Measurements from ENCODE around the gene OR1J2. TPM values are rescaled to one million over a fixed set of nuclear protein-coding genes. Genes with fewer than 3 reads are reported as not detected.

The OR1J2 gene
- not detected for polyA plus RNA-seq
- long read RNA-seq, donor 1: 0 reads
- long read RNA-seq, donor 2: 0 reads
- long read RNA-seq, donor 3: 0 reads
- long read RNA-seq, donor 4: 0 reads
- long read RNA-seq, donor 5: 0 reads
- long read RNA-seq, donor 6: 0 reads
- long read RNA-seq, donor 7: 0 reads
- long read RNA-seq, donor 8: 0 reads
- long read RNA-seq, donor 9: 0 reads
- long read RNA-seq, donor 10: 0 reads
- long read RNA-seq, donor 11: 0 reads

- Histone ChIP-seq H3K36me3 (ENCODE audit: control insufficient read depth, insufficient read depth, low read length) (no peaks in the 10 kb centered on the region), H3K4me1 (ENCODE audit: control insufficient read depth, insufficient read depth, low read length) (no peaks in the 10 kb centered on the region), H3K27me3 (ENCODE audit: control insufficient read depth, insufficient read depth, low read length) (peaks cover 2% of the 10 kb centered on the region), H3K27ac (ENCODE audit: low read length) (no peak within 1 kb of the TSS), H3K4me3 (ENCODE audit: low read length) (no peak within 1 kb of the TSS), H3K9me3 (ENCODE audit: control insufficient read depth, low read depth, low read length) (no peaks in the 10 kb centered on the region)
- 80% methylated on average over 1 of the region's 6 CpGs for WGBS (ENCODE audit: insufficient coverage, low lambda C conversion rate)
- no peak for DNase-seq
Measured at GRCh38 chr9:122510502-122510901, at the start of gene OR1J2. Gene OR1J2, plus strand, starts transcription at chr9:122510802. Its CDS starts 0 bp downstream, at chr9:122510802.

- H3K27me3 ChIP-seq (ENCODE audit: control insufficient read depth, insufficient read depth, low read length): peaks cover 10% of the 10 kb centered on the region
- no peak overlapping the region for H3K4me3 ChIP-seq (ENCODE audit: low read length)
- no CpG with 5 or more reads among the region's 10 CpGs for WGBS (ENCODE audit: insufficient coverage, low lambda C conversion rate)
- no peaks in the 10 kb centered on the region for H3K36me3 ChIP-seq (ENCODE audit: control insufficient read depth, insufficient read depth, low read length)
- H3K27ac ChIP-seq (ENCODE audit: low read length): no peak overlapping the region
- H3K4me1 ChIP-seq (ENCODE audit: control insufficient read depth, insufficient read depth, low read length): no peaks in the 10 kb centered on the region
- H3K9me3 ChIP-seq (ENCODE audit: control insufficient read depth, low read depth, low read length): no peaks in the 10 kb centered on the region
- DNase-seq: no peak
Measured at GRCh38 chr9:122463828-122464632, 46.6 kb upstream of the OR1J2 start.

- peak overlapping the region; percentile 11 for H3K4me3 ChIP-seq (ENCODE audit: low read length)
- WGBS (ENCODE audit: insufficient coverage, low lambda C conversion rate): 25% methylated on average over 4 of the region's 10 CpGs
- H3K4me1 ChIP-seq (ENCODE audit: control insufficient read depth, insufficient read depth, low read length): no peaks in the 10 kb centered on the region
- peak; percentile 42 to 71 for DNase-seq
- no peaks in the 10 kb centered on the region for H3K36me3 ChIP-seq (ENCODE audit: control insufficient read depth, insufficient read depth, low read length)
- peaks cover 8% of the 10 kb centered on the region for H3K27me3 ChIP-seq (ENCODE audit: control insufficient read depth, insufficient read depth, low read length)
- no peak overlapping the region for H3K27ac ChIP-seq (ENCODE audit: low read length)
- no peaks in the 10 kb centered on the region for H3K9me3 ChIP-seq (ENCODE audit: control insufficient read depth, low read depth, low read length)
Measured at GRCh38 chr9:122464633-122465567, 45.7 kb upstream of the OR1J2 start.

- Histone ChIP-seq H3K9me3 (ENCODE audit: control insufficient read depth, low read depth, low read length) (no peaks in the 10 kb centered on the region), H3K36me3 (ENCODE audit: control insufficient read depth, insufficient read depth, low read length) (no peaks in the 10 kb centered on the region), H3K27me3 (ENCODE audit: control insufficient read depth, insufficient read depth, low read length) (peaks cover 8% of the 10 kb centered on the region), H3K4me1 (ENCODE audit: control insufficient read depth, insufficient read depth, low read length) (no peaks in the 10 kb centered on the region), H3K4me3 (ENCODE audit: low read length) (no peak overlapping the region), H3K27ac (ENCODE audit: low read length) (no peak overlapping the region)
- WGBS (ENCODE audit: insufficient coverage, low lambda C conversion rate): no CpG with 5 or more reads among the region's 3 CpGs
- DNase-seq: no peak
Measured at GRCh38 chr9:122466456-122466855, 44.1 kb upstream of the OR1J2 start.

GRCh38 chr9:122468735-122469134 lies 41.9 kb upstream of the OR1J2 start:
- 76% methylated on average over 2 of the region's 4 CpGs for WGBS (ENCODE audit: insufficient coverage, low lambda C conversion rate)
- H3K4me3 ChIP-seq (ENCODE audit: low read length): no peak overlapping the region
- H3K27ac ChIP-seq (ENCODE audit: low read length): no peak overlapping the region
- no peaks in the 10 kb centered on the region for H3K9me3 ChIP-seq (ENCODE audit: control insufficient read depth, low read depth, low read length)
- no peaks in the 10 kb centered on the region for H3K36me3 ChIP-seq (ENCODE audit: control insufficient read depth, insufficient read depth, low read length)
- peaks cover 8% of the 10 kb centered on the region for H3K27me3 ChIP-seq (ENCODE audit: control insufficient read depth, insufficient read depth, low read length)
- DNase-seq: no peak
- H3K4me1 ChIP-seq (ENCODE audit: control insufficient read depth, insufficient read depth, low read length): no peaks in the 10 kb centered on the region

- peaks cover 3% of the 10 kb centered on the region for H3K27me3 ChIP-seq (ENCODE audit: control insufficient read depth, insufficient read depth, low read length)
- no peak overlapping the region for H3K4me3 ChIP-seq (ENCODE audit: low read length)
- no CpG with 5 or more reads among the region's 3 CpGs for WGBS (ENCODE audit: insufficient coverage, low lambda C conversion rate)
- H3K27ac ChIP-seq (ENCODE audit: low read length): no peak overlapping the region
- DNase-seq: no peak
- H3K9me3 ChIP-seq (ENCODE audit: control insufficient read depth, low read depth, low read length): no peaks in the 10 kb centered on the region
- no peaks in the 10 kb centered on the region for H3K4me1 ChIP-seq (ENCODE audit: control insufficient read depth, insufficient read depth, low read length)
- H3K36me3 ChIP-seq (ENCODE audit: control insufficient read depth, insufficient read depth, low read length): no peaks in the 10 kb centered on the region
Measured at GRCh38 chr9:122474561-122474960, 36.0 kb upstream of the OR1J2 start.

GRCh38 chr9:122475717-122476116 lies 34.9 kb upstream of the OR1J2 start:
- Histone ChIP-seq H3K27me3 (ENCODE audit: control insufficient read depth, insufficient read depth, low read length) (peaks cover 3% of the 10 kb centered on the region), H3K4me1 (ENCODE audit: control insufficient read depth, insufficient read depth, low read length) (no peaks in the 10 kb centered on the region), H3K9me3 (ENCODE audit: control insufficient read depth, low read depth, low read length) (no peaks in the 10 kb centered on the region), H3K4me3 (ENCODE audit: low read length) (no peak overlapping the region), H3K36me3 (ENCODE audit: control insufficient read depth, insufficient read depth, low read length) (no peaks in the 10 kb centered on the region), H3K27ac (ENCODE audit: low read length) (no peak overlapping the region)
- no peak for DNase-seq
- WGBS (ENCODE audit: insufficient coverage, low lambda C conversion rate): 80% methylated on average over 1 of the region's 2 CpGs

- H3K36me3 ChIP-seq (ENCODE audit: control insufficient read depth, insufficient read depth, low read length): no peaks in the 10 kb centered on the region
- peaks cover 3% of the 10 kb centered on the region for H3K27me3 ChIP-seq (ENCODE audit: control insufficient read depth, insufficient read depth, low read length)
- H3K4me3 ChIP-seq (ENCODE audit: low read length): no peak overlapping the region
- H3K9me3 ChIP-seq (ENCODE audit: control insufficient read depth, low read depth, low read length): no peaks in the 10 kb centered on the region
- WGBS (ENCODE audit: insufficient coverage, low lambda C conversion rate): 100% methylated on average over 1 of the region's 3 CpGs
- H3K27ac ChIP-seq (ENCODE audit: low read length): no peak overlapping the region
- H3K4me1 ChIP-seq (ENCODE audit: control insufficient read depth, insufficient read depth, low read length): no peaks in the 10 kb centered on the region
- no peak for DNase-seq
Measured at GRCh38 chr9:122477346-122477745, 33.3 kb upstream of the OR1J2 start.

- H3K27ac ChIP-seq (ENCODE audit: low read length): no peak within 1 kb of the TSS
- no peaks in the 10 kb centered on the region for H3K9me3 ChIP-seq (ENCODE audit: control insufficient read depth, low read depth, low read length)
- 75% methylated on average over 5 of the region's 6 CpGs for whole genome bisulfite sequencing (ENCODE audit: insufficient coverage, low lambda C conversion rate)
- H3K4me1 ChIP-seq (ENCODE audit: control insufficient read depth, insufficient read depth, low read length): no peaks in the 10 kb centered on the region
- peaks cover 3% of the 10 kb centered on the region for H3K27me3 ChIP-seq (ENCODE audit: control insufficient read depth, insufficient read depth, low read length)
- no peak for DNase-seq
- H3K36me3 ChIP-seq (ENCODE audit: control insufficient read depth, insufficient read depth, low read length): no peaks in the 10 kb centered on the region
- H3K4me3 ChIP-seq (ENCODE audit: low read length): no peak within 1 kb of the TSS
Measured at GRCh38 chr9:122477826-122478225, 32.8 kb upstream of the OR1J2 start, which contains the start of gene OR1J1. Gene OR1J1, minus strand, starts transcription at chr9:122477926. Its CDS starts 0 bp downstream, at chr9:122477926.

- DNase-seq: no peak
- Histone ChIP-seq H3K9me3 (ENCODE audit: control insufficient read depth, low read depth, low read length) (no peaks in the 10 kb centered on the region), H3K4me3 (ENCODE audit: low read length) (no peak overlapping the region), H3K27me3 (ENCODE audit: control insufficient read depth, insufficient read depth, low read length) (peaks cover 3% of the 10 kb centered on the region), H3K27ac (ENCODE audit: low read length) (no peak overlapping the region), H3K36me3 (ENCODE audit: control insufficient read depth, insufficient read depth, low read length) (no peaks in the 10 kb centered on the region), H3K4me1 (ENCODE audit: control insufficient read depth, insufficient read depth, low read length) (no peaks in the 10 kb centered on the region)
- 100% methylated on average over 1 of the region's 5 CpGs for WGBS (ENCODE audit: insufficient coverage, low lambda C conversion rate)
Measured at GRCh38 chr9:122479062-122479461, 31.5 kb upstream of the OR1J2 start.
